ENCODE results near the gene APEH. TPM values are rescaled to one million over a fixed set of nuclear protein-coding genes. Genes with fewer than 3 reads are reported as not detected.
A peak's percentile ranks its signal among the peaks of the same experiment; 100 is the strongest.

The APEH gene
- total and polyA plus RNA-seq, 2 of the 13 experiments (the other 11 are each of a cell fraction or from before 2014, with no cell fraction given) = 116 to 130 TPM

DNA sequence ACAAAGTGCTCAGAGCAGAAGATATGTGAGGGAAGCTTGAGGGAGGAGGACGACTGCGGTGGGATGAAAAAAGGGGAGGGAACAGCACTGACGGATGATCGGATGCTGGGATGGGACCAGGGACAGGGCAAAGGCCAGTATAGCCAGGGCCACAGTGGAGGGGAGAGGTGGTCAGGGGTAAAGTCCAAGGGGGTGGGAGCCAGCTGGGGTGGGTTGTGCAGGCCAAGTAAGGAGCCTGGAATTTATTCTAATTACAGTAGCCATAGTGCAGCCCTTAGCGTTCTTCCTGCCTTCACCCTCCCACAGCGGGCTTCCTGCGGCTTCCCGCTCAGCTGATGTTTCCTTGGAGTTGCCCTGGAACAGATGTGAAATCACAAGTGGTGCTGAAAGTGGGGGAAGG is 7.6 kb upstream of the APEH start (continued):
- TF ChIP-seq YY1 (IDR thresholded peaks at IDR 0.05; ENCODE audit: insufficient read depth, insufficient replicate concordance, low read depth, low read length) (no peak), ZNF713 (CRISPR knock-in tag; IDR thresholded peaks at IDR 0.05) (no peak), CHD2 (IDR thresholded peaks at IDR 0.05; ENCODE audit: low read depth, low read length) (no peak), MTA1 (CRISPR knock-in tag; IDR thresholded peaks at IDR 0.05; ENCODE audit: borderline replicate concordance) (no peak), BHLHE40 (IDR thresholded peaks at IDR 0.05; ENCODE audit: low read length) (no peak), ISL2 (CRISPR knock-in tag; IDR thresholded peaks at IDR 0.05) (no peak), POGZ (CRISPR knock-in tag; IDR thresholded peaks at IDR 0.05) (peak; percentile 48; the same call in 1 of the 2 replicates), ZNF564 (CRISPR knock-in tag; IDR thresholded peaks at IDR 0.05) (no peak), TEAD2 (CRISPR knock-in tag; IDR thresholded peaks at IDR 0.05) (no peak), RFX1 (IDR thresholded peaks at IDR 0.05) (no peak), NONO (IDR thresholded peaks at IDR 0.05) (no peak), NONO (CRISPR knock-in tag; conservative IDR thresholded peaks at IDR 0.05) (no peak; the same call in 1 of the 2 replicates), RFX3 (CRISPR knock-in tag; IDR thresholded peaks at IDR 0.05) (no peak), ARID2 (CRISPR knock-in tag; IDR thresholded peaks at IDR 0.05; ENCODE audit: borderline replicate concordance) (no peak)
- TF ChIP-seq, protein P1, sequence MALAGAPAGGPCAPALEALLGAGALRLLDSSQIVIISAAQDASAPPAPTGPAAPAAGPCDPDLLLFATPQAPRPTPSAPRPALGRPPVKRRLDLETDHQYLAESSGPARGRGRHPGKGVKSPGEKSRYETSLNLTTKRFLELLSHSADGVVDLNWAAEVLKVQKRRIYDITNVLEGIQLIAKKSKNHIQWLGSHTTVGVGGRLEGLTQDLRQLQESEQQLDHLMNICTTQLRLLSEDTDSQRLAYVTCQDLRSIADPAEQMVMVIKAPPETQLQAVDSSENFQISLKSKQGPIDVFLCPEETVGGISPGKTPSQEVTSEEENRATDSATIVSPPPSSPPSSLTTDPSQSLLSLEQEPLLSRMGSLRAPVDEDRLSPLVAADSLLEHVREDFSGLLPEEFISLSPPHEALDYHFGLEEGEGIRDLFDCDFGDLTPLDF (CRISPR knock-in tag; IDR thresholded peaks at IDR 0.05) = no peak
- TF ChIP-seq, protein P2, sequence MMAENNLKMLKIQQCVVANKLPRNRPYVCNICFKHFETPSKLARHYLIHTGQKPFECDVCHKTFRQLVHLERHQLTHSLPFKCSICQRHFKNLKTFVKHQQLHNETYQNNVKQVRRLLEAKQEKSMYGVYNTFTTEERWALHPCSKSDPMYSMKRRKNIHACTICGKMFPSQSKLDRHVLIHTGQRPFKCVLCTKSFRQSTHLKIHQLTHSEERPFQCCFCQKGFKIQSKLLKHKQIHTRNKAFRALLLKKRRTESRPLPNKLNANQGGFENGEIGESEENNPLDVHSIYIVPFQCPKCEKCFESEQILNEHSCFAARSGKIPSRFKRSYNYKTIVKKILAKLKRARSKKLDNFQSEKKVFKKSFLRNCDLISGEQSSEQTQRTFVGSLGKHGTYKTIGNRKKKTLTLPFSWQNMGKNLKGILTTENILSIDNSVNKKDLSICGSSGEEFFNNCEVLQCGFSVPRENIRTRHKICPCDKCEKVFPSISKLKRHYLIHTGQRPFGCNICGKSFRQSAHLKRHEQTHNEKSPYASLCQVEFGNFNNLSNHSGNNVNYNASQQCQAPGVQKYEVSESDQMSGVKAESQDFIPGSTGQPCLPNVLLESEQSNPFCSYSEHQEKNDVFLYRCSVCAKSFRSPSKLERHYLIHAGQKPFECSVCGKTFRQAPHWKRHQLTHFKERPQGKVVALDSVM (CRISPR knock-in tag; IDR thresholded peaks at IDR 0.05) = no peak
- TF ChIP-seq, protein P3, sequence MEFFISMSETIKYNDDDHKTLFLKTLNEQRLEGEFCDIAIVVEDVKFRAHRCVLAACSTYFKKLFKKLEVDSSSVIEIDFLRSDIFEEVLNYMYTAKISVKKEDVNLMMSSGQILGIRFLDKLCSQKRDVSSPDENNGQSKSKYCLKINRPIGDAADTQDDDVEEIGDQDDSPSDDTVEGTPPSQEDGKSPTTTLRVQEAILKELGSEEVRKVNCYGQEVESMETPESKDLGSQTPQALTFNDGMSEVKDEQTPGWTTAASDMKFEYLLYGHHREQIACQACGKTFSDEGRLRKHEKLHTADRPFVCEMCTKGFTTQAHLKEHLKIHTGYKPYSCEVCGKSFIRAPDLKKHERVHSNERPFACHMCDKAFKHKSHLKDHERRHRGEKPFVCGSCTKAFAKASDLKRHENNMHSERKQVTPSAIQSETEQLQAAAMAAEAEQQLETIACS (CRISPR knock-in tag; IDR thresholded peaks at IDR 0.05) = no peak
- TF ChIP-seq, protein P4, sequence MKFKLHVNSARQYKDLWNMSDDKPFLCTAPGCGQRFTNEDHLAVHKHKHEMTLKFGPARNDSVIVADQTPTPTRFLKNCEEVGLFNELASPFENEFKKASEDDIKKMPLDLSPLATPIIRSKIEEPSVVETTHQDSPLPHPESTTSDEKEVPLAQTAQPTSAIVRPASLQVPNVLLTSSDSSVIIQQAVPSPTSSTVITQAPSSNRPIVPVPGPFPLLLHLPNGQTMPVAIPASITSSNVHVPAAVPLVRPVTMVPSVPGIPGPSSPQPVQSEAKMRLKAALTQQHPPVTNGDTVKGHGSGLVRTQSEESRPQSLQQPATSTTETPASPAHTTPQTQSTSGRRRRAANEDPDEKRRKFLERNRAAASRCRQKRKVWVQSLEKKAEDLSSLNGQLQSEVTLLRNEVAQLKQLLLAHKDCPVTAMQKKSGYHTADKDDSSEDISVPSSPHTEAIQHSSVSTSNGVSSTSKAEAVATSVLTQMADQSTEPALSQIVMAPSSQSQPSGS (CRISPR knock-in tag; IDR thresholded peaks at IDR 0.05) = no peak
- TF ChIP-seq, protein P5, sequence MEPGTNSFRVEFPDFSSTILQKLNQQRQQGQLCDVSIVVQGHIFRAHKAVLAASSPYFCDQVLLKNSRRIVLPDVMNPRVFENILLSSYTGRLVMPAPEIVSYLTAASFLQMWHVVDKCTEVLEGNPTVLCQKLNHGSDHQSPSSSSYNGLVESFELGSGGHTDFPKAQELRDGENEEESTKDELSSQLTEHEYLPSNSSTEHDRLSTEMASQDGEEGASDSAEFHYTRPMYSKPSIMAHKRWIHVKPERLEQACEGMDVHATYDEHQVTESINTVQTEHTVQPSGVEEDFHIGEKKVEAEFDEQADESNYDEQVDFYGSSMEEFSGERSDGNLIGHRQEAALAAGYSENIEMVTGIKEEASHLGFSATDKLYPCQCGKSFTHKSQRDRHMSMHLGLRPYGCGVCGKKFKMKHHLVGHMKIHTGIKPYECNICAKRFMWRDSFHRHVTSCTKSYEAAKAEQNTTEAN (CRISPR knock-in tag; conservative IDR thresholded peaks at IDR 0.05) = no peak
- TF ChIP-seq, protein P6, sequence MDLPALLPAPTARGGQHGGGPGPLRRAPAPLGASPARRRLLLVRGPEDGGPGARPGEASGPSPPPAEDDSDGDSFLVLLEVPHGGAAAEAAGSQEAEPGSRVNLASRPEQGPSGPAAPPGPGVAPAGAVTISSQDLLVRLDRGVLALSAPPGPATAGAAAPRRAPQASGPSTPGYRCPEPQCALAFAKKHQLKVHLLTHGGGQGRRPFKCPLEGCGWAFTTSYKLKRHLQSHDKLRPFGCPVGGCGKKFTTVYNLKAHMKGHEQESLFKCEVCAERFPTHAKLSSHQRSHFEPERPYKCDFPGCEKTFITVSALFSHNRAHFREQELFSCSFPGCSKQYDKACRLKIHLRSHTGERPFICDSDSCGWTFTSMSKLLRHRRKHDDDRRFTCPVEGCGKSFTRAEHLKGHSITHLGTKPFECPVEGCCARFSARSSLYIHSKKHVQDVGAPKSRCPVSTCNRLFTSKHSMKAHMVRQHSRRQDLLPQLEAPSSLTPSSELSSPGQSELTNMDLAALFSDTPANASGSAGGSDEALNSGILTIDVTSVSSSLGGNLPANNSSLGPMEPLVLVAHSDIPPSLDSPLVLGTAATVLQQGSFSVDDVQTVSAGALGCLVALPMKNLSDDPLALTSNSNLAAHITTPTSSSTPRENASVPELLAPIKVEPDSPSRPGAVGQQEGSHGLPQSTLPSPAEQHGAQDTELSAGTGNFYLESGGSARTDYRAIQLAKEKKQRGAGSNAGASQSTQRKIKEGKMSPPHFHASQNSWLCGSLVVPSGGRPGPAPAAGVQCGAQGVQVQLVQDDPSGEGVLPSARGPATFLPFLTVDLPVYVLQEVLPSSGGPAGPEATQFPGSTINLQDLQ (CRISPR knock-in tag; IDR thresholded peaks at IDR 0.05) = no peak
